Left lobe of liver (tissue), 2 donors: Measurements from ENCODE around the gene CLK3. TPM values are rescaled to one million over a fixed set of nuclear protein-coding genes. Genes with fewer than 3 reads are reported as not detected.
"Not testable (repeated sequence)": the region's sequence is repeated elsewhere in the genome, so short reads cannot be mapped to it uniquely, and the experiment has no call there.

Experiments used
- ATAC-seq: fragments of 200-7000 bp; cut with Tn5 transposase; one replicate; pipeline ENCODE4 v1.9.1; 2020; ENCODE audit warnings: mild to moderate bottlenecking, moderate library complexity
- DNase-seq: peaks from one replicate; pipeline ENCODE4 v3.0.0-alpha.2; 2020; ENCODE audit warnings: low spot score
- total RNA-seq: library from RNA; stranded (reverse); gene quantifications from one replicate; pipeline ENCODE4 v1.2.1, GENCODE V29; 2021
- donor health status: DM: no; HTN: no; CAD: no; lungs with moderate emphysema.
- donor health status: DM: no; HTN: yes; CAD: no.

Gene CLK3
- total RNA-seq, 1 donor from 2014 or later, result 32.3 TPM

DNA sequence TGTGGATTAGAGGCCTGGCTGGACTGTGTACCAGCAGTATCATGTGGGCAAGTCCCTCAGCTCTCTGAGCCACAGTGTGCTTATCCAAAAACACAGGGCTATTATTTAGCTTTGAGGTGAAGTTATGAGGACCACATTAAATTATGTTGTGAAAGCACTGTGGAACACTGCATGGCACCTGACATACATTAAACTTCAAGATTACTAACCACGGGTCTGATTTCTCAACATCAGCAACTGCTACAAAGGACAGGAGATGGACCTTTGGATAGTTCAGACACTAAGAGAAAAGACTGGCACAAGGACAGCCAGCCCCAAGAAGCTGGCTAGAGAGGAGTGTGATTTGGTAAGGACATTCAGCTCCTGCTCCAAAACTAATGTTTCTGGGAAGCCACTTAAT, 21.3 kb downstream of the CLK3 start:
- no peak for ATAC-seq

GRCh38 chr15:74641151-74641550, 25.5 kb downstream of the CLK3 start:
- DNase-seq, result no peak
- no peak for ATAC-seq

More for the DNA sequence above, 21.3 kb downstream of the CLK3 start:
- DNase-seq, result no peak

GRCh38 chr15:74642348-74642733, 26.7 kb downstream of the CLK3 start:
- DNase-seq, result no peak

DNA sequence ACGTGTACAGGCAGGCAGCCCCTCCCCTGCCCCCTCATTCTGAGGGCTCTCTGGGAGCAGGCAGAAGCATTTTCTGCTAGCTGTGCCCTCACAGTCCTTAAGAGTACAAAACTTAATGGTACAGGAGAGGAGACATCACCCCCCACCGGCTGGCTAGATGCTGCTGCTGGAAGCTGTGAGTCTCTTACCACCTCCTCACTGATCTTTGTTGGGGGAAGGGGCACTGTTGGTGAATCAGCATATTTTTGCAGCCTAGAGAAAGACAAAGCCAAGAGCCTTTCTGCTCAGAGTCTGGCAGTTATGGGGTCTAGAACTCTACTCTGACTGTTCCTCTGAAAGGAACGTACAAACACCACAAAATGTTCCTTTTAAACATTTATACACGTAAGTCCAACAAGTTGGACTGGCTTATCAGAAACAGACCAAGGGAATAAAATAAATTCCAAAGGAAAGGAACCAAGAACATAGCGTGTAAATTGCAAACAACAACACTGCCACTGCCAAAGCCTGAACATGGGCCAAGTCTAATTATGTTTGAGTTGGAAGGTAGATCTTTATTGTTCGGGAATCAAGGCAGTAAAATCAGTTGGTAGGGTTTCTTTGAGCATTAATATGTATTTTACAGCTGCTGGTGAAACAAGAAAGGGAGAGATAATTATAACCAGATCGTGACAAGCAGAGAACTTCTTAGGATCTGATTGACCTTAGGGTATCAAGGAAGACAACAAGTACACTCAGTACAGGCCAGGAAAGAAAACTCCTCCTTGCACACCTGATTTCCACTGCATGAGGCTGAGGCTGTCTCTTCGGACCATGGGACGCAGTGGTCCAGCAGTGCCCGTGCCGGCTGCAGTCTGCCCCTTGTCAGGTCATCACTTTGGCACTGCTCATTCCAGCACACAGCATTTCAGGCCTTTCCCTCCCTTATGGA, 27.4 kb downstream of the CLK3 start:
- DNase-seq (no peak), ATAC-seq (no peak)

More at GRCh38 chr15:74642348-74642733, 26.7 kb downstream of the CLK3 start:
- ATAC-seq, result no peak

DNA sequence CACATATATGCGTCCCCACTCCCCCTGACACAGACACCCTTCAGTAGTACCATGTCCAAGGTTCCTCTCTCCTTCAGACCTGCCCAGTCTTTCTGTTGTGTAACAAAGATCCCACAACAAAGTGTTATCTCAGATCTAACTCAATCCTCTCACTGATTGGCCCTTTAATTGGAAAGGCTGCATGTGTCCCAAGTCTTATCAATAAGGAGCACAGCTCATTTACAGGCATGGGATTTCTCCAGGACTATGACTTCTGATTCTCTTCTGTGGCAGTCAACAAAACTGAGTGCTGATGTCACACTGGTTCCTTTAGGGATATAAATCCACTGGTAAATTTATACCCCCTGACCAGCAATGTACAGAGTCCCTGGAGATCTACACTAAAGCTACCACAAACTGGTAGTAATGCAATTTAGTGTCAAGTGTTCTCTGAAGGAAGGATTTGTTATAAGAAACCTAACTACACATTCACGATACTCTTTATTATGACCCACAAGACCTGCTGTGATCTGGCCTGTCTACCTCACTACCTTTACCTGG, 28.1 kb downstream of the CLK3 start:
- ATAC-seq (no peak), DNase-seq (no peak)

DNA sequence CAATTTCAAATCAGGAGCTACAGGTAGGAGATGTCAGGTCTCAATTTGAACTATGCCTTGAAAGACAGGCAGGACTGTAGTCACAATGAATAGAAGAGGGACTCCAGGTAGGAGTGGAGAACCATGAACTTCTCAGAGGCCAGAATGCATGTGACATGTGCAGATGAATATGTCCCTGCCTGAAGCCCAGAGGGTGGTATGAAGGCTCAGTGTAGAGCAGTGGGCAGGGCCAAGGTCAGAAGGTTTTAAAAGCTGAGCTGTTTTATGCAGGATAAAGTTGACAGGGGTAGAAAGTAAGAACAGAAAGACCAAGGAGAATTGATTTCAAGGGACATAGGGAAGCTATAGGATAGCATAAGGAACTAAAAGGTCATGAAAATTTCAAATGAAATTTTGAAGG, 30.8 kb downstream of the CLK3 start:
- ATAC-seq (no peak), DNase-seq (no peak)

DNA sequence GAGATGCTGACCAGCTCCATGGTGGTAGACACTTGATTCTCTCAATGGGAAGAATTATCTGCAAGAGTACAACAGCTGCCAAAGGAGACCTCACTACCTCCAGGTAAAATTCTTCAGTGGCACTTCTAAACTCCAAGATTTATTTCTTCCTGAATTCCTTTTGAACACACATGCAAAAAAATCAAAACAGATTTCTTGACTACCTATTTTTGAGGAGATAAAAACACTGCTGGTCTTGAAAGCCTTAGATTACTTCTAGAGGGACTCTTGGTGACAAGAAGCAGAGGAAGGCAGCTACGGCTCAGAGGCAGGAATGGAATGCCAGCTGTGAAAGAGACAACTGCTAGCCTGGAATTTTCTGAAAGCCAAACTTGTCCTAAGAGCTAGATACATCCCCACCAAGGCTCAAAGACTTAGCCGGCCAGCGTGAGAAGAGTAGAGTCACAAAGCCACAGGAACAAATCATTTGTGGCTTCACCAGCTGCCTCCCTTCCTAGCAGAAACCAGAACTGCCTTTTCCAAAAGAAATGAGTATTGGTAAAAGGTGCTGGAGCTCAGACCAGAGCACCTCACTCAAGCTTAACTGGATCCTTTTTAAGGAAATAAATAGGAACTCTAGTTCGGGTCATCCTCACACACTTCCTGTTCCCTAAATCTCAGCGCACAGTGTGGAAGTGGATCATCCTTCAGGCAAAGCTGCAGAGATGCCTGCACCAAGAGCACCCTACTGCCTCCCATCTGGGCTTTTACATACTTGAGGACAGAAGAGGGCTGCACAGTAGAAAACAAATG, 32.6 kb downstream of the CLK3 start:
- no peak for DNase-seq
- ATAC-seq, result no peak

GRCh38 chr15:74651242-74651741, 35.7 kb downstream of the CLK3 start:
- DNase-seq (no peak), ATAC-seq (peak; percentile 66)

- no peak for DNase-seq
- ATAC-seq, result no peak
Observed at GRCh38 chr15:74653426-74654102, 37.9 kb downstream of the CLK3 start.

DNA sequence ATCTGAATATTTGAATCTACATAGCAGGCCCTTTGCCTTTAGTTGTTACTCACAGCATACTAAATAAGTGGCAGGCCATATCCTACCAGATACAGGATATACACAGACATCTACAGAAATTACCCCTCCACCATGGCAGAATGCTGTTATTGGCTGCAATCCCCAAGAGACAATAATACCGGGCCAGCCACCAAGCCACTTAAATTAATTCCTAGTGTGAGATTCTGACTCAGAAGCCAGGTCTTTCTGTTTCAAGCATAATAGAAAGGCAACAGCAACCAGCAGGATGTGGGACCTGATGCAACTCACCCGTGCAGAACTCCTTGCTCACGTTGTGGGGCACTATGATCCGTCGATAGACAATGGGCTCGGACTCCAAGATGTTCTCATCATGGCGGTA, 39.8 kb downstream of the CLK3 start:
- DNase-seq (no peak), ATAC-seq (no peak)

DNA sequence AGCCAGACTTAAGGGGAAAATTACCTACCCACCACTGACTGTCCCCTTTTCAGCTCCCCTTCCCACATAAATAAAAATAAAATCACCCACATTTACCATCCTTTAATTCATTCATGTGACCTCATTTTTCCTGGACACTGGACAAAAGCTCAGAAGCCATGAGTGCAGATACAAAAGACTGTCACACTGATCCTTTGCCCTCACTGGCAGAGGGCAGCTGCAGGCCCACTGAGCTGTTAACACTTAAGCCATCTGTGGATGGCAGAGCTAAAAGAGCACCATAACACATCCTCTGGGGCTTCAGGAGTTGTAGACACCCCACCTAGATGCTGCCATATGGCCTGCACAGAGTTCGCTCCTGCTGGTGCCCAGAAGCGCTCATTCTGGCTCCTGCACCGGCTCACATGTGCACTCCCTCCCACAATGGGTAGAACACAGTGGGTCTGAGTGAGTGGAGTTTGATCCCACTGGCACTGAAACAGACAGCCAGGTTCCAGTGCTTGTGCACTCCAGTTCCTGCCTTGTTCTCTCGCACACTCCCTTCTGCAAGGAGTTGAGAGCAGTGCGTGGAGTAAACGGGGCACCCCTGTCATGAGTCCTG, 41.4 kb downstream of the CLK3 start:
- DNase-seq, result peak; percentile 73
- peak; percentile 88 for ATAC-seq

- no peak for DNase-seq
- ATAC-seq, result no peak
Observed at GRCh38 chr15:74657846-74658245, 42.2 kb downstream of the CLK3 start.

DNA sequence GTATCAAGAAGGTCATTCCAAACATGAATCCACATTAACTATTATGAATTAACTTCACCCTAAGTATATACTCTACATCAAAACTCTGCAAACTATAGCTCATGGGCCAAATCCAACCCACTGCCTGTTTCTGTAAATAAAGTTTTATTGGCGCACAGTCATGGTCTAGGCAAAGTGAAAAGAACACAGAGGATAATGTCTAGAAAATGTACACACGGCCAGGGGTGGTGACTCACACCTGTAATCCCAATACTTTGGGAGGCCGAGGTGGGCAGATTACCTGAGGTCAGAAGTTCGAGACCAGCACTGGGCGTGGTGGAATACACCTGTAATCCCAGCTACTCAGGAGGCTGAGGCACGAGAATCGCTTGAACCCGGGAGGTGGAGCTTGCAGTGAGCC, 45.6 kb downstream of the CLK3 start:
- not testable (repeated sequence) for ATAC-seq, DNase-seq

GRCh38 chr15:74662064-74662860, 46.6 kb downstream of the CLK3 start:
- DNase-seq, result no peak
- no peak for ATAC-seq

DNA sequence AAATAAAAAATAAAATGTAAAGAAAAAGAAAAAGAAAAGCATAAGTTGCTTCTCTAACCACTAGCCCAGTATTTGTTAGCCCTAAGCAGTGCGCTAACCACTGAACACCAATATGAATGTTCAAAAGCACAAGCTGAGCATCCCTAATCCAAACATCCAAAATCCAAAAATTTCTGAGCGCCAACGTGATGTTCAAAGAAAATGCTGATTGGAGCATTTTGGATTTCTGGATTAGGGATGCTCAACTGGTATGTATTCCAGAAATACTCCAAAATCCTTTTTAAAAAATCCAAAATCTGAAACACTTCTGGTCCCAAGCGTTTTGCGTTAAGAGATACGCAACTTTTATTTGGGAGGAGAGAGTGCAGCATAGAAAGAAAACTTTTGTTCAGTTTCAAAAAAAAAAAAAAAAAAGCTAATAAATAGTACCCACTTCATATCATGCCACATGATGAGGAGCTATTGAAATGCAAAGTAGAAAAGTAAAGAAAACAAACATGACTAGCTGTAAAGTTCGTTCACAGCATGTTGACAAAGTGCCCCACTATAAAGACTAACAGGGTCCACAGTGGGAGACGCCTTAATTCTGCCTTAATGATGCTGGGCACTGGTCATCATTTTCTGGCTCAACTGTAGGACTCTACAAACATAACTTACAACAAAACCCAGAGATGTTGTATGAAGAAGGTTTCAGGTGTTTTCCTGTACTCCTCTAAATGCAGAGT, 47.8 kb downstream of the CLK3 start:
- DNase-seq (no peak), ATAC-seq (no peak)

DNA sequence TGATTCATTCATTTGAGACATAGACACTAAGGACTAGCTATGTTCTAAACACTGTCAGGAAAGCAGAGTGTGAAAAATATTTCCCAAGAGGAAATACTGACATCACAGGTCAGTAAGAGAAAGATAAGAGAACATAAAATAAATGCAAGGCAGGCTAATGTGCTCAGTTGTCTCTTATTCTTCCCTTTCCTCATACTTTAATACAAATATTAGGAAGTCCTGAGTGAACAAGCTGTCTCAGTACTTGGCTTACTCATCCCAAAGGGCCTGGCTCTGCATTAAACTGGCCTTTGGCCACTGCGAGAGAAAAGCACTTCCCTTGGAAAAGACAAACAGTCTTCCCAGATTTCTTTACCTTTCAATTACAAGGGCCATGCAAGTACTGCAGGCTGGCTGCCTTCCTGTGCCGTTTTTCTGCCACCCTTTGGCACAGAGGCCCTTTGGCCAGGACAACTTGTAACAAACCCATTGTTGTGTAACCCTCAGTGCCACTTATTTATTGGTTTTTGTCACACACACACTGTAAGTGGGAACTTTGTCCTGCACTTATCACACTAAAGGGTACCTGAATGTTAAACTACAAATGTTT, 48.5 kb downstream of the CLK3 start:
- DNase-seq (peak; percentile 91), ATAC-seq (peak; percentile 91)

DNA sequence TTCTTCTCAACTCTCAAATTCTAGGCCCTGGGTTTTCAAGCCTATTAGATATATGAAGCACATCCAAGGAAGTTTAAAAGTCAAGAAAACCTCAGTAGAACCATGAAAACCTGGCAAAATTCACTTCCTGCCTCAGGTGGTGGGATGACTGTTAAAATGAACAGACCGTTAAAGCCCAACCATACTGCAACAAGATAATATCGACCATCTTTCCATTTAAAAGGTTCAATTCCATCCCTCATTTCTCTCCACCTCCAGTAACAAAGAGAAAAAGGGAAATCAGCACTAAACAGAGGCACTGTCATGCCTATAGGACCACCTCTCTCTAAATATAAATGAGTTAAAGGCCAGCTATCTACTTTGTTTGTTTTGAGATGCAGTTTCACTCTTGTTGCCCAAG, 49.0 kb downstream of the CLK3 start:
- ATAC-seq, result no peak
- no peak for DNase-seq

DNA sequence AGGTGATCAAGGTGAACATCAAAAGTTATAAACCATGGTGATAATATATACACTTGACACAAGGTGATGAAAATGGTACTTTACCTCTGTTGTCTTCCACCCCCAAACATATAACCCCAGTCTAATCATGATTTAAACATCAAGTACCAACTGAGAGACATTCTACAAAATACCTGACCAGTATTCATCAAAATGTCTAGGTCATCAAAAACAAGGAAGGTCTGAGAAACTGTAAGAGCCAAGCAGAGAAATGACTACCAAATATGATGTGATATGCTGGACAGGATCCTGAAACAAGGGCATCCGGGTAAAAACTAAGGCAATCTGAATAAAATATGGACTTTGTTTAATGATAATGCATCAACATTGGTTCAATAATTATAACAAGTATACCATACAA, 52.3 kb downstream of the CLK3 start:
- DNase-seq (no peak), ATAC-seq (no peak)

DNA sequence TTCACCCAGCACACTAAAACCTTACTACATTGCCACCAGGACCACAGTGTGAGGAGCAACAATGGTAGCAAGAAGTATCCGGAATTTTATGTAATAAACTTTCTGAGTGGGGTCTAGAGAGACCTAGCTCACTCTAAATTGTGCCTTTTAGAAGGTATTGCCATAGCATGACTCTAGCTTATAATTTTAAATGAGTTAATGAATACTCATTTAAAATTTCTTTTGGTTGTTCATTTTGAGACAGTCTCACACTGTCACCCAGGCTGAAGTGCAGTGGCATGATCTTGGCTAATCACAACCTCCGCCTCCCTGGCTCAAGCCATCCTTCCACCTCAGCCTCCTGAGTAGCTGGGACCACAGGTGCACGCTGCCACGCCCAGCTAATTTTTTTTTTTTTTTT, 54.0 kb downstream of the CLK3 start:
- ATAC-seq, result no peak
- DNase-seq, result no peak
